Naive thymus-derived CD8-positive, alpha-beta T cell (primary cell): Measurements from ENCODE around the gene IL31RA. TPM values are rescaled to one million over a fixed set of nuclear protein-coding genes. Genes with fewer than 3 reads are reported as not detected.

ENCODE experiments used
- ATAC-seq, 2 donors: fragments of 150-1000 bp; cut with Tn5 transposase in 1 of 2; sonication (Bioruptor Pico), chemical (Tn5 transposase) in 1 of 2; 1 replicate in 1 of 2; 2 replicates in 1 of 2; pipeline ENCODE4 v1.10.0; 2021; ENCODE audit warnings: mild to moderate bottlenecking in 2 of 2, moderate library complexity in 2 of 2
- POLR2A ChIA-PET: fragments of 350-600 bp; sonication (Branson Sonifier 250); formaldehyde crosslinking; loops from one replicate; lab custom pipeline; 2021; ENCODE audit warnings: antibody characterized with exemption; lab: Charles Lee
- DNase-seq, 10 donors: peaks; one replicate each; pipeline versions ENCODE4 v3.0.0 to v3.0.0-alpha.2; 2020 to 2022
- H3K27ac Mint-ChIP-seq, 10 donors: one replicate each; pipeline ENCODE4 v1.8.0; 2020 to 2022; ENCODE audit warnings: mild to moderate bottlenecking in 10 of 10, mixed read lengths in 10 of 10, moderate library complexity in 4 of 10, inconsistent platforms in 1 of 10
- H3K27me3 Mint-ChIP-seq, 5 donors: one replicate each; pipeline ENCODE4 v1.8.0; 2021 to 2022; ENCODE audit warnings: mixed read lengths in 5 of 5
- H3K36me3 Mint-ChIP-seq, 3 donors: one replicate each; pipeline ENCODE4 v1.8.0; 2020 to 2022; ENCODE audit warnings: mixed read lengths in 3 of 3, mild to moderate bottlenecking in 2 of 3, inconsistent platforms in 1 of 3
- H3K4me1 Mint-ChIP-seq, 4 donors: one replicate each; pipeline ENCODE4 v1.8.0; 2021 to 2022; ENCODE audit warnings: mixed read lengths in 4 of 4
- H3K4me3 Mint-ChIP-seq, 10 donors: one replicate each; pipeline ENCODE4 v1.8.0; 2020 to 2022; ENCODE audit warnings: mild to moderate bottlenecking in 10 of 10, mixed read lengths in 10 of 10, moderate library complexity in 6 of 10, inconsistent platforms in 1 of 10
- H3K9me3 Mint-ChIP-seq, 9 donors: one replicate each; pipeline ENCODE4 v1.8.0; 2020 to 2022; ENCODE audit warnings: mixed read lengths in 9 of 9, mild to moderate bottlenecking in 3 of 9, inconsistent platforms in 1 of 9, moderate library complexity in 1 of 9
- polyA plus RNA-seq, 3 donors: library from polyadenylated mRNA; unstranded; fragments of 300-500 nt; fragmentation: Illumina TruSeq; gene quantifications; one replicate each; pipeline ENCODE4 v1.2.3, GENCODE V29; 2021
- total RNA-seq, 8 experiments: library from RNA in 2 of 8; stranded (reverse) in 2 of 8; gene quantifications; one replicate each; pipeline ENCODE4 v1.2.3 and lab custom pipeline; 2021 to 2026

The IL31RA gene
- total and polyA plus RNA-seq, 5 experiments from 2014 or later, result not detected

DNA sequence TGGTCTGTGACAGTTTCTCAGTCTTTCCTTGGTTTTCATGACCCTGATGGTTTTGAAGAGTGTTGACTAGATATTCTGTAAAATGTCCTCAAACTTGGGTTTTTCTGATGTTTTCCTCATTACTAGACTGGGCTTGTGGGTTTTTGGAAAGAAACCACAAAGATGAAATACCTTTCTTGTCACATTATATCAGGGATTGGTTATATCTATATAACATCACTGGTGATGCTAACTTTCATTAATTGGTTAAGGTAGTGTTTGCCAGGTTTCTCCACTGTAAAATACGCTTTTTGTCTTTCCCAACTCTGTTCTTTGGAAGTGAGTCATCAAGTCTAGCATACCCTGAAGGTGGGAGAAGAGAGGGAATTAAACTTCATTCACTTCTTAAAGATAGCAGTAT lies 3.3 kb upstream of the IL31RA start:
- no peak overlapping the region for H3K4me3 Mint-ChIP-seq
- no peak overlapping the region for H3K27ac Mint-ChIP-seq
- H3K4me1 Mint-ChIP-seq, result no peaks in the 10 kb centered on the region
- ATAC-seq, result no peak
- peaks cover 0 to 15% (median 5%) of the 10 kb centered on the region in 9 donors for H3K9me3 Mint-ChIP-seq
- DNase-seq, result no peak
- H3K36me3 Mint-ChIP-seq, result peaks cover 0 to 30% (median 0%) of the 10 kb centered on the region in 3 donors
- POLR2A ChIA-PET, result no interaction called here
- H3K27me3 Mint-ChIP-seq, result peaks cover 0 to 19% (median 8%) of the 10 kb centered on the region in 5 donors

- peaks cover 0 to 20% (median 8%) of the 10 kb centered on the region in 5 donors for H3K27me3 Mint-ChIP-seq
- H3K9me3 Mint-ChIP-seq, result peaks cover 0 to 13% (median 4%) of the 10 kb centered on the region in 9 donors
- no peaks in the 10 kb centered on the region for H3K4me1 Mint-ChIP-seq
- H3K4me3 Mint-ChIP-seq, result no peak overlapping the region
- DNase-seq (no peak), ATAC-seq (no peak)
- H3K27ac Mint-ChIP-seq, result no peak overlapping the region
- POLR2A ChIA-PET, result no interaction called here
- peaks cover 0 to 26% (median 0%) of the 10 kb centered on the region in 3 donors for H3K36me3 Mint-ChIP-seq
Observed at GRCh38 chr5:55848783-55849182, 2.4 kb upstream of the IL31RA start.

DNA sequence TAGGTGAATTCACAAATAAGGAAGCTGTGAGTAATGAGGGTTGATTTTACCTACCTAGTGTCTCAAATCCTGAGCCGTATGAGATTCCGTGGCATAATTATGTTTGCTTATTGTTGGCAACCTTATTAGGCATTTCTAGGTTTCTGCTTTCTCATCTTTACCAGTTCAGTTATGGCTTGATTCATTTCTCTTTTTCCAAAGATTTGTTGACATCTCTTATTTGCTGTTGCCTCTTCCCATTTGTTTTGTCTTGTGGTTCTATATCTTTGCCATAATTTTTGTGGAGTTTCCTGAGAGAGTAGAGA lies 470 bp downstream of the IL31RA start:
- Mint-ChIP-seq H3K9me3 (no peaks in the 10 kb centered on the region), H3K27me3 (peaks cover 0 to 20% (median 8%) of the 10 kb centered on the region in 5 donors), H3K27ac (no peak overlapping the region), H3K36me3 (peaks cover 0 to 4% (median 0%) of the 10 kb centered on the region in 3 donors), H3K4me1 (peaks cover 13 to 17% (median 16%) of the 10 kb centered on the region in 4 donors), H3K4me3 (no peak overlapping the region)
- DNase-seq (no peak), ATAC-seq (no peak)
- POLR2A ChIA-PET, result no interaction called here

DNA sequence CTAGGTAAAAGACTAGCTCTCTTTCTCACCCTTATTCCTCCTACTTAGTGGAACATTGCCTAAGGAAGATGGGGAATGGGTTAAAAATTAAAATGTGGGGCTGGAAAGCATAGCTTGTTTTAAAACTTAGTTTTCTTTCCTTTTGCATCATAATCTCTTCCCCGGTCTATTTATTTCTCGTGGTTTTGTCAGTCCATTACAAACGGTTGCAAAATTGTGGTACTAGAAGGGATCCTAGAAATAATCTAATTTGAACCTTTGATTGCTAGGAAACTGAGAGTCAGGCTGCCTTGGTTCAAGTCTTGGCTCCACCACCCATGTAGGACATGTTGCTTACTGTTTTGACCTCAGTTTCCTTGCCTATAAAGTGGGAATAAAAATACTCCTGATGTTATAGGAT lies 1.3 kb downstream of the IL31RA start:
- Mint-ChIP-seq H3K4me3 (no peak overlapping the region), H3K4me1 (peaks cover 20 to 26% (median 24%) of the 10 kb centered on the region in 4 donors), H3K27me3 (peaks cover 0 to 19% (median 8%) of the 10 kb centered on the region in 5 donors), H3K9me3 (no peaks in the 10 kb centered on the region), H3K36me3 (peaks cover 0 to 4% (median 0%) of the 10 kb centered on the region in 3 donors), H3K27ac (no peak overlapping the region)
- ATAC-seq (no peak), DNase-seq (no peak)
- POLR2A ChIA-PET, result no interaction called here

DNA sequence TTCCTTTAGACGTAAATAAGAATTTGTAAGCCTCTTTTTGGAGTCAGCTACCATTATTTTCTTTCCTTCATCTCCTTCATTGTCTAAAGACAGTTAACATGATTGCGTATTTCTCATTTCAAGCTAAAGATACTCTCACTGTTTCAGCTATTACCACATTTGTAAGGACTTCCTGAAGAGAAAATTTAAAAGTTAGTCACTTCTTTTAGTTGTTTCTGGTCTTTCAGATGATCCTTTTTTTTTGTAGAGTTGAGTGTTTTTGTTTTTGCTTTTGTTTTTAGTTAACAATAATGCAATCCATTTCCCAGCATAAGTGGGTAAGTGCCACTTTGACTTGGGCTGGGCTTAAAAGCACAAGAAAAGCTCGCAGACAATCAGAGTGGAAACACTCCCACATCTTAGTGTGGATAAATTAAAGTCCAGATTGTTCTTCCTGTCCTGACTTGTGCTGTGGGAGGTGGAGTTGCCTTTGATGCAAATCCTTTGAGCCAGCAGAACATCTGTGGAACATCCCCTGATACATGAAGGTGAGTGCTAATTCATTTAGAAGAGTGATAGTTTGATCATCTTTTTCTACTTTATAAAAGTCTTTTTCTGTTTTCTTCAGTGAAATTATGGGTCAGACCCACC lies 2.0 kb downstream of the IL31RA start:
- no peaks in the 10 kb centered on the region for H3K36me3 Mint-ChIP-seq
- peaks cover 0 to 16% (median 8%) of the 10 kb centered on the region in 5 donors for H3K27me3 Mint-ChIP-seq
- DNase-seq (no peak), ATAC-seq (no peak)
- H3K4me1 Mint-ChIP-seq, result peaks cover 22 to 30% (median 26%) of the 10 kb centered on the region in 4 donors
- H3K27ac Mint-ChIP-seq, result no peak overlapping the region
- H3K4me3 Mint-ChIP-seq, result no peak overlapping the region
- POLR2A ChIA-PET, result no interaction called here
- H3K9me3 Mint-ChIP-seq, result no peaks in the 10 kb centered on the region

DNA sequence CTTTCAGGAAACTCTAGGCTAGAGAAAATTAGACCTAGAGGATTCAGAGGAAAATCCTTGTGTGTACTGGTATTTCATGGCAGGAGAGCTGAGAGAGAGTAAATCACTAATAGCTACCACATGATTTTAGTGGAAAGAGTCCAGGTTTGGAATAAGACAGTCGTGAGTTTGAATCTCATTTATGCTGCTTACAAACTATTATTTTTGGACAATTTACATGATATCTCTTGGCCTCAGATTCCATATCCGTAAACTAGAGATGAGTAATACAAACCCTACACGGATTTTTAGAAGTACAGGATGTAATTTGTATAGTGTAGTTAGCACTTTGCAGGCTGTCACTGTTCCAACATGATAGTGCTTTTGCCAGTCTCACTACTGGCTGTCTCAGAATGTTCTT lies 2.7 kb downstream of the IL31RA start:
- POLR2A ChIA-PET, result no interaction called here
- ATAC-seq (no peak), DNase-seq (no peak)
- Mint-ChIP-seq H3K9me3 (no peaks in the 10 kb centered on the region), H3K27ac (no peak overlapping the region), H3K4me1 (peaks cover 22 to 30% (median 28%) of the 10 kb centered on the region in 4 donors), H3K27me3 (peaks cover 0 to 16% (median 8%) of the 10 kb centered on the region in 5 donors), H3K4me3 (no peak overlapping the region), H3K36me3 (no peaks in the 10 kb centered on the region)

DNA sequence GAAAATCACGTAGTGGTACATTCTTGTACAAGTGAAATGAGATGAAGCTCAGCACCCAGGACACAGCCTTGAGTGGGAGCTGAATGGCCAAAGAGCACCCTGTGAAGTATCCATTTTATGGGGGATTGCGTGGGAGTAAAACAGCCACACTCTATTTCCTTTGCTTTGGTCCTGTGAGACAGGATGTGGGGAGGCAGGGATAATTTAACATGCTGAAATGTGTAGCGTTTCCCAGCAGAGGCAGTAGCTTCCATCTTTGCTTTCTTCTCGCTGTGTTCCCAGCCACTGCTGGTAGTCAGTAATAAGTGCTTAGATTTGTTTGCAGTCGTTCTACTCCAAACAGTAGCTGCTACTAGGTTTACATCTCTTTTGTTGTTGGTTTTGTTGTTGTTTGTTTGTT lies 4.4 kb downstream of the IL31RA start:
- POLR2A ChIA-PET, result interaction anchor here (0.8 kb wide), 1 partner anchor 186 kb away, joined by 3 read pairs; no protein-coding TSS in a partner anchor
- peak in 6 of 10 donors; percentile 1 to 42 (median 13) for DNase-seq
- H3K27ac Mint-ChIP-seq, result peak overlapping the region in 3 of 10 donors; percentile 5 to 18 (median 14)
- H3K9me3 Mint-ChIP-seq, result peaks cover 0 to 1% (median 0%) of the 10 kb centered on the region in 9 donors
- H3K4me1 Mint-ChIP-seq, result peaks cover 22 to 30% (median 28%) of the 10 kb centered on the region in 4 donors
- ATAC-seq, result peak; percentile 20 to 73
- no peaks in the 10 kb centered on the region for H3K36me3 Mint-ChIP-seq
- H3K4me3 Mint-ChIP-seq, result peak overlapping the region in 8 of 10 donors; percentile 36 to 73 (median 46)
- peaks cover 0 to 12% (median 7%) of the 10 kb centered on the region in 5 donors for H3K27me3 Mint-ChIP-seq

DNA sequence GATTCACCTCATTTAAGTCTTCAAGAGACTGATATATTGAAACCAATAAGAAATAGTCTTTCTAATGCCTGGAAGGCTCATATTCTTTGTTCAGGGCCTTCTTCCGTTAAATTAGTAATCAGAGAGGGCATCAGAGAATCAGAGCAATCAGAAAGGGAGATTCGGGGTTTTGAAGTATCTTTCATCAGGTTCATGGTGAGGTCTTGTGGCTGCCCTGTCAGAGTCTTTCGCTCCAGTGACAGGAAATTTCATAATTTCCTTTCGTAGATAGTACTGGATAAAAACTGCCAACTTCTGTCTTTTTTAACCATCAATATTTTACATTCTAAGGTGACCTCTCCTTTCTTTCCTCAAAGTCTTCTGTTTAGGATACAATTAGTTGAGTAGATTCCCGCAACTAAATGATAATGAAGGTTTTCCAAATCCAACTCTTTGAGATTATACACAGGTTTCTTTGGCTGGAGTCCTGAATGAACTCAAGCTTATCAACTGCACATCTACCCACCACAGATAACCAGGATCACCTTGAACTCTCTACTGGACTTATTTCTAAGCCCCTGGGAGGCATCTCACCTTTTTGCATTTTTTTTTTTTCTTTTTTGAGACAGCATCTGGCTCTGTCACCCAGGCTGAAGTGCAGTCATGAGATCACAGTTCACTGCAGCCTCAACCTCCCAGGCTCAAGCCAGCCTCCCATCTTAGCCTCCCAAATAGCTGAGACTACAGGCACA lies 5.5 kb downstream of the IL31RA start:
- DNase-seq, result peak in 3 of 10 donors; percentile 6 to 45 (median 40)
- peak overlapping the region in 6 of 10 donors; percentile 9 to 72 (median 48) for H3K27ac Mint-ChIP-seq
- POLR2A ChIA-PET, result no interaction called here
- H3K9me3 Mint-ChIP-seq, result peaks cover 0 to 5% (median 0%) of the 10 kb centered on the region in 9 donors
- H3K4me1 Mint-ChIP-seq, result peaks cover 22 to 30% (median 28%) of the 10 kb centered on the region in 4 donors
- H3K36me3 Mint-ChIP-seq, result peaks cover 0 to 3% (median 0%) of the 10 kb centered on the region in 3 donors
- H3K4me3 Mint-ChIP-seq, result peak overlapping the region in 8 of 10 donors; percentile 27 to 59 (median 47)
- peak; percentile 37 to 85 for ATAC-seq
- peaks cover 0 to 7% (median 2%) of the 10 kb centered on the region in 5 donors for H3K27me3 Mint-ChIP-seq

GRCh38 chr5:55857247-55857640 lies 6.1 kb downstream of the IL31RA start:
- Mint-ChIP-seq H3K27ac (peak overlapping the region in 2 of 10 donors; percentile 9 to 31), H3K27me3 (peaks cover 0 to 5% (median 0%) of the 10 kb centered on the region in 5 donors), H3K9me3 (peaks cover 0 to 5% (median 0%) of the 10 kb centered on the region in 9 donors), H3K4me1 (peaks cover 22 to 30% (median 28%) of the 10 kb centered on the region in 4 donors), H3K4me3 (peak overlapping the region in 4 of 10 donors; percentile 34 to 59 (median 48)), H3K36me3 (peaks cover 0 to 4% (median 0%) of the 10 kb centered on the region in 3 donors)
- DNase-seq (no peak), ATAC-seq (no peak)
- POLR2A ChIA-PET, result no interaction called here

DNA sequence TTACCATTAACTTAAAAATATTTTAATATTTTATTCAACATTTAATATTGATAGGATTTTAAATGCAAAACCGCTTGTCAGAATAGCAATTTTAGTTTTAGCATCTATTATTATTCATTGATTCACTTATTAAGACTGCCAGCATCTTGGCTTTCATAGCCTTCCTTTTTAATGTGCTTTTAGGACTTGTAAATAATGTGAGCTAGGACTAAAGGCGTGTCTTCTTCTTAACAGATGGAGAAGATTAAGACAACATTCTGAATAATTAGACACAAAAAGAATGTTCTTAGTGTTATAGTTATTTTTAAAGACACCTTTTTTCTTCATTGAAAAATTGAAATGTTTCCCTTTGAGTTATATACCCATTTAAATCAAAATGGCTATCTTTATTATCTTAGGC lies 6.9 kb downstream of the IL31RA start:
- no peak overlapping the region for H3K27ac Mint-ChIP-seq
- no peak overlapping the region for H3K4me3 Mint-ChIP-seq
- peaks cover 0 to 5% (median 0%) of the 10 kb centered on the region in 9 donors for H3K9me3 Mint-ChIP-seq
- POLR2A ChIA-PET, result no interaction called here
- ATAC-seq (no peak), DNase-seq (no peak)
- peaks cover 0 to 4% (median 0%) of the 10 kb centered on the region in 3 donors for H3K36me3 Mint-ChIP-seq
- peaks cover 22 to 30% (median 28%) of the 10 kb centered on the region in 4 donors for H3K4me1 Mint-ChIP-seq
- H3K27me3 Mint-ChIP-seq, result peaks cover 0 to 2% (median 0%) of the 10 kb centered on the region in 5 donors

GRCh38 chr5:55860288-55860687 lies 9.1 kb downstream of the IL31RA start:
- H3K9me3 Mint-ChIP-seq, result peaks cover 0 to 5% (median 0%) of the 10 kb centered on the region in 9 donors
- no peak overlapping the region for H3K27ac Mint-ChIP-seq
- POLR2A ChIA-PET, result no interaction called here

GRCh38 chr5:55860709-55861108 lies 9.6 kb downstream of the IL31RA start:
- H3K4me3 Mint-ChIP-seq, result no peak overlapping the region
- DNase-seq (no peak), ATAC-seq (no peak)
- POLR2A ChIA-PET, result no interaction called here
- peaks cover 0 to 5% (median 0%) of the 10 kb centered on the region in 9 donors for H3K9me3 Mint-ChIP-seq
- no peaks in the 10 kb centered on the region for H3K27me3 Mint-ChIP-seq
- peaks cover 19 to 24% (median 22%) of the 10 kb centered on the region in 4 donors for H3K4me1 Mint-ChIP-seq
- H3K36me3 Mint-ChIP-seq, result peaks cover 0 to 4% (median 0%) of the 10 kb centered on the region in 3 donors
- no peak overlapping the region for H3K27ac Mint-ChIP-seq

More at GRCh38 chr5:55860288-55860687, 9.1 kb downstream of the IL31RA start:
- Mint-ChIP-seq H3K36me3 (peaks cover 0 to 4% (median 0%) of the 10 kb centered on the region in 3 donors), H3K4me1 (peaks cover 21 to 27% (median 26%) of the 10 kb centered on the region in 4 donors), H3K4me3 (no peak overlapping the region), H3K27me3 (no peaks in the 10 kb centered on the region)
- DNase-seq, result no peak
- no peak for ATAC-seq
